ENCODE measurements around the gene CHRNA4.

Gene CHRNA4

GRCh38 chr20:63362436-63363009, 1.4 kb upstream of the CHRNA4 start:
- DNase-seq, result no peak

GRCh38 chr20:63361519-63362435, 628 bp upstream of the CHRNA4 start:
- peak; percentile 90 for DNase-seq

- DNase-seq, result no peak
Observed at GRCh38 chr20:63359937-63360849, 956 bp downstream of the CHRNA4 start.

GRCh38 chr20:63359164-63359934, 1.8 kb downstream of the CHRNA4 start:
- no peak for DNase-seq

- DNase-seq, result no peak
Observed at GRCh38 chr20:63357921-63358905, 2.9 kb downstream of the CHRNA4 start.

- DNase-seq, result no peak
Observed at GRCh38 chr20:63356931-63357879, 3.9 kb downstream of the CHRNA4 start.

- no peak for DNase-seq
Observed at GRCh38 chr20:63356511-63356910, 4.6 kb downstream of the CHRNA4 start.

GRCh38 chr20:63355781-63356295, 5.3 kb downstream of the CHRNA4 start:
- DNase-seq, result no peak

- no peak for DNase-seq
Observed at GRCh38 chr20:63354636-63355350, 6.4 kb downstream of the CHRNA4 start.

GRCh38 chr20:63352811-63353221, 8.3 kb downstream of the CHRNA4 start:
- no peak for DNase-seq

GRCh38 chr20:63351811-63352591, 9.1 kb downstream of the CHRNA4 start:
- DNase-seq, result peak; percentile 25

GRCh38 chr20:63351326-63351700, 9.8 kb downstream of the CHRNA4 start:
- DNase-seq, result no peak

GRCh38 chr20:63350597-63351325, 10.4 kb downstream of the CHRNA4 start:
- no peak for DNase-seq

GRCh38 chr20:63350196-63350595, 11.0 kb downstream of the CHRNA4 start:
- no peak for DNase-seq

GRCh38 chr20:63349516-63349895, 11.6 kb downstream of the CHRNA4 start:
- DNase-seq, result no peak

- DNase-seq, result no peak
Observed at GRCh38 chr20:63348828-63349515, 12.2 kb downstream of the CHRNA4 start.

All from NCI-H1436 (cell line).